Tibial nerve (tissue), 4 donors: Measurements from ENCODE around the gene IQSEC3.

ENCODE experiments used
- CTCF ChIP-seq, 5 experiments: fragments of 200-600 bp in 3 of 5; fragments of 450-650 bp in 2 of 5; sonication (generic) in 3 of 5; IDR thresholded peaks; one replicate each; pipeline ENCODE4 v1.5.1; 2016 to 2019; ENCODE audit warnings: antibody characterized with exemption in 5 of 5, mild to moderate bottlenecking in 3 of 5, moderate library complexity in 2 of 5
- EP300 ChIP-seq, 2 donors: sonication (generic); formaldehyde crosslinking; IDR thresholded peaks; one replicate each; pipeline ENCODE4 v1.6.1; 2017; ENCODE audit warnings: antibody characterized with exemption in 2 of 2, mild to moderate bottlenecking in 1 of 2

- TF ChIP-seq EP300 (IDR thresholded peaks at IDR 0.05) = no peak
- TF ChIP-seq CTCF (IDR thresholded peaks at IDR 0.05) = no peak
Observed at GRCh38 chr12:176321-177181, 110.0 kb downstream of the IQSEC3 start.
